ENCODE data around the gene ITGB3.

The ITGB3 gene

GRCh38 chr17:47280072-47280811 is 26.6 kb downstream of the ITGB3 start:
- CTCF ChIA-PET: no interaction called here
- peaks cover 5% of the 10 kb centered on the region for H3K4me1 Mint-ChIP-seq
- H3K36me3 Mint-ChIP-seq: no peaks in the 10 kb centered on the region

GRCh38 chr17:47281216-47281615 is 27.6 kb downstream of the ITGB3 start:
- DNase-seq: no peak
- CTCF ChIA-PET: no interaction called here

More at GRCh38 chr17:47280072-47280811, 26.6 kb downstream of the ITGB3 start:
- Mint-ChIP-seq H3K4me3 (no peak overlapping the region), H3K27me3 (peaks cover 41% of the 10 kb centered on the region), H3K9me3 (no peaks in the 10 kb centered on the region), H3K27ac (no peak overlapping the region)
- no peak for DNase-seq

GRCh38 chr17:47285003-47285402 is 31.4 kb downstream of the ITGB3 start:
- Mint-ChIP-seq H3K27me3 (peaks cover 37% of the 10 kb centered on the region), H3K27ac (no peak overlapping the region), H3K4me3 (no peak overlapping the region), H3K9me3 (no peaks in the 10 kb centered on the region), H3K4me1 (no peaks in the 10 kb centered on the region), H3K36me3 (no peaks in the 10 kb centered on the region)
- DNase-seq: no peak
- CTCF ChIA-PET: no interaction called here

More at GRCh38 chr17:47281216-47281615, 27.6 kb downstream of the ITGB3 start:
- Mint-ChIP-seq H3K27me3 (peaks cover 33% of the 10 kb centered on the region), H3K36me3 (no peaks in the 10 kb centered on the region), H3K4me1 (peaks cover 5% of the 10 kb centered on the region), H3K27ac (no peak overlapping the region), H3K4me3 (no peak overlapping the region), H3K9me3 (no peaks in the 10 kb centered on the region)

GRCh38 chr17:47286198-47286914 is 32.7 kb downstream of the ITGB3 start:
- Mint-ChIP-seq H3K27ac (no peak overlapping the region), H3K9me3 (no peaks in the 10 kb centered on the region), H3K4me1 (no peaks in the 10 kb centered on the region), H3K27me3 (peaks cover 46% of the 10 kb centered on the region), H3K36me3 (no peaks in the 10 kb centered on the region), H3K4me3 (no peak overlapping the region)
- CTCF ChIA-PET: interaction anchor here (0.7 kb wide), 1 partner anchor 329 kb away, joined by 3 read pairs; no protein-coding TSS in a partner anchor
- no peak for DNase-seq

- H3K4me1 Mint-ChIP-seq: no peaks in the 10 kb centered on the region
- no peak overlapping the region for H3K4me3 Mint-ChIP-seq
- H3K27me3 Mint-ChIP-seq: peaks cover 48% of the 10 kb centered on the region
- no peaks in the 10 kb centered on the region for H3K9me3 Mint-ChIP-seq
- H3K36me3 Mint-ChIP-seq: no peaks in the 10 kb centered on the region
- H3K27ac Mint-ChIP-seq: no peak overlapping the region
- CTCF ChIA-PET: interaction anchor here (0.7 kb wide), 1 partner anchor 328 kb away, joined by 3 read pairs; no protein-coding TSS in a partner anchor
- DNase-seq: no peak
Observed at GRCh38 chr17:47287068-47287467, 33.4 kb downstream of the ITGB3 start.

GRCh38 chr17:47287639-47288038 is 34.0 kb downstream of the ITGB3 start:
- Mint-ChIP-seq H3K27ac (no peak overlapping the region), H3K27me3 (peaks cover 51% of the 10 kb centered on the region), H3K4me1 (no peaks in the 10 kb centered on the region), H3K9me3 (no peaks in the 10 kb centered on the region), H3K36me3 (no peaks in the 10 kb centered on the region), H3K4me3 (no peak overlapping the region)
- CTCF ChIA-PET: no interaction called here
- DNase-seq: no peak

- Mint-ChIP-seq H3K4me3 (no peak overlapping the region), H3K36me3 (no peaks in the 10 kb centered on the region), H3K9me3 (no peaks in the 10 kb centered on the region), H3K27me3 (peaks cover 46% of the 10 kb centered on the region), H3K4me1 (no peaks in the 10 kb centered on the region), H3K27ac (no peak overlapping the region)
- CTCF ChIA-PET: no interaction called here
- DNase-seq: no peak
Observed at GRCh38 chr17:47288531-47289116, 35.0 kb downstream of the ITGB3 start.

- Mint-ChIP-seq H3K36me3 (no peaks in the 10 kb centered on the region), H3K4me1 (no peaks in the 10 kb centered on the region), H3K27ac (no peak overlapping the region), H3K27me3 (peaks cover 41% of the 10 kb centered on the region), H3K4me3 (no peak overlapping the region), H3K9me3 (no peaks in the 10 kb centered on the region)
- no peak for DNase-seq
- CTCF ChIA-PET: no interaction called here
Observed at GRCh38 chr17:47289302-47289701, 35.7 kb downstream of the ITGB3 start.

- H3K27me3 Mint-ChIP-seq: peaks cover 51% of the 10 kb centered on the region
- no peak overlapping the region for H3K4me3 Mint-ChIP-seq
- H3K9me3 Mint-ChIP-seq: no peaks in the 10 kb centered on the region
- no peaks in the 10 kb centered on the region for H3K36me3 Mint-ChIP-seq
- no peaks in the 10 kb centered on the region for H3K4me1 Mint-ChIP-seq
- no peak for DNase-seq
- no peak overlapping the region for H3K27ac Mint-ChIP-seq
- CTCF ChIA-PET: interaction anchor here (0.7 to 1.0 kb wide), 2 partner anchors 25 to 349 kb away, joined by 3 read pairs; no protein-coding TSS in a partner anchor
Observed at GRCh38 chr17:47290870-47291241, 37.2 kb downstream of the ITGB3 start.

GRCh38 chr17:47291242-47291873 is 37.7 kb downstream of the ITGB3 start:
- no peaks in the 10 kb centered on the region for H3K9me3 Mint-ChIP-seq
- H3K36me3 Mint-ChIP-seq: no peaks in the 10 kb centered on the region
- H3K4me1 Mint-ChIP-seq: no peaks in the 10 kb centered on the region
- no peak overlapping the region for H3K4me3 Mint-ChIP-seq
- CTCF ChIA-PET: interaction anchor here (0.7 to 1.0 kb wide), 2 partner anchors 24 to 350 kb away, joined by 3 read pairs; no protein-coding TSS in a partner anchor
- peaks cover 53% of the 10 kb centered on the region for H3K27me3 Mint-ChIP-seq
- no peak overlapping the region for H3K27ac Mint-ChIP-seq
- no peak for DNase-seq

- Mint-ChIP-seq H3K4me3 (no peak overlapping the region), H3K36me3 (no peaks in the 10 kb centered on the region), H3K27me3 (peaks cover 50% of the 10 kb centered on the region), H3K4me1 (no peaks in the 10 kb centered on the region), H3K9me3 (no peaks in the 10 kb centered on the region), H3K27ac (no peak overlapping the region)
- CTCF ChIA-PET: interaction anchor here (1.0 kb wide), 1 partner anchor 351 kb away, joined by 3 read pairs; no protein-coding TSS in a partner anchor
- no peak for DNase-seq
Observed at GRCh38 chr17:47292206-47292605, 38.6 kb downstream of the ITGB3 start.

- Mint-ChIP-seq H3K27ac (no peak overlapping the region), H3K9me3 (no peaks in the 10 kb centered on the region), H3K27me3 (peaks cover 48% of the 10 kb centered on the region), H3K4me3 (no peak overlapping the region), H3K4me1 (no peaks in the 10 kb centered on the region), H3K36me3 (no peaks in the 10 kb centered on the region)
- CTCF ChIA-PET: no interaction called here
- no peak for DNase-seq
Observed at GRCh38 chr17:47295037-47295873, 41.6 kb downstream of the ITGB3 start.

GRCh38 chr17:47295874-47296255 is 42.2 kb downstream of the ITGB3 start:
- H3K9me3 Mint-ChIP-seq: no peaks in the 10 kb centered on the region
- H3K4me1 Mint-ChIP-seq: no peaks in the 10 kb centered on the region
- H3K4me3 Mint-ChIP-seq: no peak overlapping the region
- peaks cover 42% of the 10 kb centered on the region for H3K27me3 Mint-ChIP-seq
- no peaks in the 10 kb centered on the region for H3K36me3 Mint-ChIP-seq
- CTCF ChIA-PET: no interaction called here
- no peak for DNase-seq
- no peak overlapping the region for H3K27ac Mint-ChIP-seq

All from activated naive CD4-positive, alpha-beta T cell treated with anti-CD3 and anti-CD28 coated beads, Interleukin-2, amount 10 ng/mL, durations not matched to agents 7 days and 5 days (primary cell).